Measurements from ENCODE around the gene PHB1.
"Not testable (repeated sequence)": the region's sequence is repeated elsewhere in the genome, so short reads cannot be mapped to it uniquely, and the experiment has no call there.

The PHB1 gene

GRCh38 chr17:49439673-49440571 is 25.2 kb upstream of the PHB1 start:
- DNase-seq (ENCODE audit: low read depth in 3 of 3): no peak

GRCh38 chr17:49439305-49439672 is 24.6 kb upstream of the PHB1 start:
- DNase-seq (ENCODE audit: low read depth in 3 of 3): no peak

GRCh38 chr17:49438436-49439278 is 24.0 kb upstream of the PHB1 start:
- no peak for DNase-seq (ENCODE audit: low read depth in 3 of 3)

- no peak for DNase-seq (ENCODE audit: low read depth in 3 of 3)
Observed at GRCh38 chr17:49437696-49438435, 23.2 kb upstream of the PHB1 start.

- no peak for DNase-seq (ENCODE audit: low read depth in 3 of 3)
Observed at GRCh38 chr17:49436174-49436573, 21.5 kb upstream of the PHB1 start.

- DNase-seq (ENCODE audit: low read depth in 3 of 3): no peak
Observed at GRCh38 chr17:49435671-49436029, 21.0 kb upstream of the PHB1 start.

- peak in 2 of 3 donors; percentile 22 to 30 for DNase-seq (ENCODE audit: low read depth in 3 of 3)
Observed at GRCh38 chr17:49434821-49435670, 20.4 kb upstream of the PHB1 start.

GRCh38 chr17:49433000-49433694 is 18.5 kb upstream of the PHB1 start:
- no peak for DNase-seq (ENCODE audit: low read depth in 3 of 3)

GRCh38 chr17:49431743-49432142 is 17.1 kb upstream of the PHB1 start:
- no peak for DNase-seq (ENCODE audit: low read depth in 3 of 3)

- DNase-seq (ENCODE audit: low read depth in 3 of 3): no peak
Observed at GRCh38 chr17:49425004-49425286, 10.3 kb upstream of the PHB1 start.

- DNase-seq (ENCODE audit: low read depth in 3 of 3): not testable (repeated sequence)
Observed at GRCh38 chr17:49424276-49425003, 9.8 kb upstream of the PHB1 start.

GRCh38 chr17:49422714-49423113 is 8.0 kb upstream of the PHB1 start:
- DNase-seq (ENCODE audit: low read depth in 3 of 3): no peak

- DNase-seq (ENCODE audit: low read depth in 3 of 3): not testable (repeated sequence)
Observed at GRCh38 chr17:49419761-49420160, 5.1 kb upstream of the PHB1 start.

GRCh38 chr17:49418754-49419740 is 4.4 kb upstream of the PHB1 start:
- DNase-seq (ENCODE audit: low read depth in 3 of 3): not testable (repeated sequence)

- no peak for DNase-seq (ENCODE audit: low read depth in 3 of 3)
Observed at GRCh38 chr17:49414271-49414621, 436 bp downstream of the PHB1 start.

- no peak for DNase-seq (ENCODE audit: low read depth in 3 of 3)
Observed at GRCh38 chr17:49409066-49409465, 5.6 kb downstream of the PHB1 start.

- peak; percentile 69 to 77 (median 71) for DNase-seq (ENCODE audit: low read depth in 3 of 3)
Observed at GRCh38 chr17:49407981-49408501, 6.6 kb downstream of the PHB1 start.

GRCh38 chr17:49407086-49407485 is 7.6 kb downstream of the PHB1 start:
- DNase-seq (ENCODE audit: low read depth in 3 of 3): no peak
